OCI-LY7 (cell line): ENCODE results near the gene MICALL2. TPM values are rescaled to one million over a fixed set of nuclear protein-coding genes. Genes with fewer than 3 reads are reported as not detected.

Experiments used
- BruUV-seq: library from RNA; stranded (reverse); fragments of 400-500 nt; replicated peaks from 2 replicates; lab custom pipeline; 2021; lab: Mats Ljungman, UMichigan
- CTCF ChIA-PET: fragments of 300-600 bp; sonication (Branson Sonifier 250); formaldehyde crosslinking; loops from one replicate; lab custom pipeline; 2022; ENCODE audit warnings: antibody characterized with exemption; ENCODE audit not compliant: unreplicated experiment; lab: Charles Lee
- POLR2A ChIA-PET: fragments of 300-600 bp; sonication (Branson Sonifier 250); formaldehyde crosslinking; loops from one replicate; lab custom pipeline; 2022; ENCODE audit warnings: antibody characterized with exemption; lab: Charles Lee
- DNase-seq: peaks from one replicate; pipeline ENCODE4 v3.0.0-alpha.2; 2015; ENCODE audit warnings: low spot score
- H2AFZ ChIP-seq: fragments of 200-600 bp; sonication (generic), shearing (Covaris generic); 2 replicates; pipeline ENCODE4 v1.6.1; 2014; ENCODE audit warnings: mild to moderate bottlenecking, antibody characterized with exemption, low read length, moderate library complexity
- H3K27ac ChIP-seq: fragments of 200-600 bp; sonication (generic); 2 replicates; pipeline ENCODE4 v1.5.1; 2014; ENCODE audit warnings: mixed run types, low read depth, mild to moderate bottlenecking, moderate library complexity, low read length, inconsistent platforms; ENCODE audit not compliant: poor library complexity, severe bottlenecking
- H3K36me3 ChIP-seq: fragments of 200-600 bp; sonication (generic); 2 replicates; pipeline ENCODE4 v1.6.1; 2014; ENCODE audit warnings: mild to moderate bottlenecking, antibody characterized with exemption, low read length, moderate library complexity, mixed read lengths; ENCODE audit not compliant: insufficient read depth
- H3K4me1 ChIP-seq: fragments of 200-600 bp; sonication (generic); 2 replicates; pipeline ENCODE4 v1.5.1; 2014; ENCODE audit warnings: mild to moderate bottlenecking, low read length; ENCODE audit not compliant: insufficient read depth, poor library complexity, severe bottlenecking
- H3K4me2 ChIP-seq: fragments of 200-600 bp; sonication (generic); 2 replicates; pipeline ENCODE4 v1.6.1; 2014; ENCODE audit warnings: mild to moderate bottlenecking, low read length
- H3K4me3 ChIP-seq: fragments of 200-600 bp; sonication (generic); 2 replicates; pipeline ENCODE4 v1.5.1; 2014; ENCODE audit warnings: mild to moderate bottlenecking, low read depth, low read length; ENCODE audit not compliant: poor library complexity, severe bottlenecking
- H3K79me2 ChIP-seq: fragments of 200-600 bp; sonication (generic); 2 replicates; pipeline ENCODE4 v1.6.1; 2016; ENCODE audit warnings: low read depth, mild to moderate bottlenecking, low read length, moderate library complexity, mixed read lengths; ENCODE audit not compliant: insufficient read depth
- H3K9me2 ChIP-seq: fragments of 200-600 bp; sonication (generic); 2 replicates; pipeline ENCODE4 v1.6.1; 2016; ENCODE audit warnings: mild to moderate bottlenecking, low read length, mixed read lengths; ENCODE audit not compliant: insufficient read depth
- H3K9me3 ChIP-seq: fragments of 200-600 bp; sonication (generic); 2 replicates; pipeline ENCODE4 v1.6.1; 2014; ENCODE audit warnings: mild to moderate bottlenecking, mixed run types, low read length, mixed read lengths
- H4K20me1 ChIP-seq: fragments of 200-600 bp; sonication (generic); 2 replicates; pipeline ENCODE4 v1.6.1; 2014; ENCODE audit warnings: mild to moderate bottlenecking, antibody characterized with exemption, low read length, moderate library complexity, mixed read lengths; ENCODE audit not compliant: insufficient read depth
- EZH2phosphoT487 ChIP-seq: fragments of 200-600 bp; sonication (generic); IDR thresholded peaks from 2 replicates; pipeline ENCODE4 v1.6.1; 2018; ENCODE audit warnings: low read depth, borderline replicate concordance, mild to moderate bottlenecking, mixed run types, antibody characterized with exemption, low read length, moderate library complexity, mixed read lengths
- intact Hi-C: fragments of 100-400 bp; cut with micrococcal nuclease; formaldehyde crosslinking; loops from one replicate; pipeline ENCODE4 v1.10.0; 2022; ENCODE audit not compliant: unreplicated experiment
- total RNA-seq, 2 experiments: library from RNA; depleted of rRNA in 1 of 2; stranded (reverse); fragments of >200 nt in 1 of 2; shearing (Covaris generic) in 1 of 2; gene quantifications; 2 replicates each; pipeline ENCODE4 v1.2.3, GENCODE V29; 2014 to 2022
- TF ChIP-seq, protein P1 (sequence below): fragments of 200-600 bp; sonication (generic); conservative IDR thresholded peaks from 2 replicates; pipeline ENCODE4 v1.5.1; 2014; ENCODE audit warnings: mild to moderate bottlenecking, antibody characterized with exemption, low read length, moderate library complexity, mixed read lengths

The MICALL2 gene
- total RNA-seq, 2 experiments from 2014 or later: 1.4 to 4.5 TPM

DNA sequence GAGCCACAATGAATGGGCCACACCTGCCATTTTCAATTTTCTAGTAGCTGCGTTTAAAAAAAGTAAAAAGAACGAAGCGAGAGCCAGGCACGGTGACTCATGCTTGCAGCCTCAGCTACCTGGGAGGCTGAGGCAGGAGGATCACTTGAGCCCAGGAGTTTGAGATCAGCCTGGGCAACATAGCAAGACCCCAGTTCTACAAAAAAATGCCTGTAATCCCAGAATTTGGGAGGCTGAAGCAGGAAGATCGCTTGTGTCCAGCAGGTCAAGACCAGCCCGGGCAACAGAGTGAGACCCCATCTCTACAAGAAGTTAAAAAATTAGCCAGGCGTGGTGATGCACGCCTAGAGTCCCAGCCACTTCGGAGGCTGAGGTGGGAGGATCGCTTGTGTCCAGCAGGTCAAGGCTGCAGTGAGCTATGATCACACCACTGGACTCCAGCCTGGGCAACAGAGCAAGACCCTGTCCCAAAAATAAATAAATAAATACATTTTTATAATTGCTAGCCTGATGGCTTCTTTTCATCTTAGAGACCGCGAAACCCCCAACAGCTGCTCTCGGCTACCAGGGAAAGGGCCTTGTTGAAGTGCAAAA lies 32.1 kb downstream of the MICALL2 start:
- H3K79me2 ChIP-seq: no peaks in the 10 kb centered on the region
- H3K4me2 ChIP-seq: no peak overlapping the region
- H4K20me1 ChIP-seq: no peaks in the 10 kb centered on the region
- no peak overlapping the region for H3K4me3 ChIP-seq
- TF ChIP-seq, protein P1, sequence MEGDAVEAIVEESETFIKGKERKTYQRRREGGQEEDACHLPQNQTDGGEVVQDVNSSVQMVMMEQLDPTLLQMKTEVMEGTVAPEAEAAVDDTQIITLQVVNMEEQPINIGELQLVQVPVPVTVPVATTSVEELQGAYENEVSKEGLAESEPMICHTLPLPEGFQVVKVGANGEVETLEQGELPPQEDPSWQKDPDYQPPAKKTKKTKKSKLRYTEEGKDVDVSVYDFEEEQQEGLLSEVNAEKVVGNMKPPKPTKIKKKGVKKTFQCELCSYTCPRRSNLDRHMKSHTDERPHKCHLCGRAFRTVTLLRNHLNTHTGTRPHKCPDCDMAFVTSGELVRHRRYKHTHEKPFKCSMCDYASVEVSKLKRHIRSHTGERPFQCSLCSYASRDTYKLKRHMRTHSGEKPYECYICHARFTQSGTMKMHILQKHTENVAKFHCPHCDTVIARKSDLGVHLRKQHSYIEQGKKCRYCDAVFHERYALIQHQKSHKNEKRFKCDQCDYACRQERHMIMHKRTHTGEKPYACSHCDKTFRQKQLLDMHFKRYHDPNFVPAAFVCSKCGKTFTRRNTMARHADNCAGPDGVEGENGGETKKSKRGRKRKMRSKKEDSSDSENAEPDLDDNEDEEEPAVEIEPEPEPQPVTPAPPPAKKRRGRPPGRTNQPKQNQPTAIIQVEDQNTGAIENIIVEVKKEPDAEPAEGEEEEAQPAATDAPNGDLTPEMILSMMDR: no peak
- no peak for TF ChIP-seq EZH2phosphoT487
- no peaks in the 10 kb centered on the region for H3K9me2 ChIP-seq
- no peaks in the 10 kb centered on the region for H3K9me3 ChIP-seq
- H3K27ac ChIP-seq: no peak overlapping the region
- ChIA-PET CTCF (no interaction called here), POLR2A (no interaction called here)
- DNase-seq: no peak
- BruUV-seq: no TSS peak
- intact Hi-C loops: no loop called here
- H2AFZ ChIP-seq: no peak overlapping the region
- no peaks in the 10 kb centered on the region for H3K4me1 ChIP-seq
- H3K36me3 ChIP-seq: no peaks in the 10 kb centered on the region

DNA sequence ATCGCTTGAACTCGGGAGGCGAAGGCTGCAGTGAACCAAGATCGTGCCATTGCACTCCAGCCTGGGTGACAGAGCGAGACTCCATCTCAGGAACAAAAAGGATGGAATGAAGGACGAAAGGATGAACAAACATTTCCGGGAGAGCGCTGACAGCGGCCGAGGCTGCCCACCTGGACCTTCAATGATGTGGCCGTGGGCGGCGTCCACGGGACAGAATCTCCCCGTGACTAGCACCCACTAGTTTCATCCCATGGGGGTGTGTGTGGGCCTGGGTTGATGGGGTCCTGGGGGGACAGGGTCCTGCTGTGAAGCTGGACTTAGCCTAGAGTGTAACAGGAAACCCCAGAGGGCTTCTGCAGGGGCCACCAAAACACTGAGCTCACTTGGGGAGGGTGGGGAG lies 32.8 kb downstream of the MICALL2 start:
- TF ChIP-seq, protein P1: no peak
- TF ChIP-seq EZH2phosphoT487: no peak
- Histone ChIP-seq H3K36me3 (no peaks in the 10 kb centered on the region), H2AFZ (no peak overlapping the region), H3K4me2 (no peak overlapping the region), H4K20me1 (no peaks in the 10 kb centered on the region), H3K4me1 (no peaks in the 10 kb centered on the region), H3K27ac (no peak overlapping the region), H3K79me2 (no peaks in the 10 kb centered on the region), H3K4me3 (no peak overlapping the region), H3K9me3 (no peaks in the 10 kb centered on the region), H3K9me2 (no peaks in the 10 kb centered on the region)
- BruUV-seq: no TSS peak
- intact Hi-C loops: no loop called here
- CTCF ChIA-PET: no interaction called here
- DNase-seq: no peak
- POLR2A ChIA-PET: no interaction called here

DNA sequence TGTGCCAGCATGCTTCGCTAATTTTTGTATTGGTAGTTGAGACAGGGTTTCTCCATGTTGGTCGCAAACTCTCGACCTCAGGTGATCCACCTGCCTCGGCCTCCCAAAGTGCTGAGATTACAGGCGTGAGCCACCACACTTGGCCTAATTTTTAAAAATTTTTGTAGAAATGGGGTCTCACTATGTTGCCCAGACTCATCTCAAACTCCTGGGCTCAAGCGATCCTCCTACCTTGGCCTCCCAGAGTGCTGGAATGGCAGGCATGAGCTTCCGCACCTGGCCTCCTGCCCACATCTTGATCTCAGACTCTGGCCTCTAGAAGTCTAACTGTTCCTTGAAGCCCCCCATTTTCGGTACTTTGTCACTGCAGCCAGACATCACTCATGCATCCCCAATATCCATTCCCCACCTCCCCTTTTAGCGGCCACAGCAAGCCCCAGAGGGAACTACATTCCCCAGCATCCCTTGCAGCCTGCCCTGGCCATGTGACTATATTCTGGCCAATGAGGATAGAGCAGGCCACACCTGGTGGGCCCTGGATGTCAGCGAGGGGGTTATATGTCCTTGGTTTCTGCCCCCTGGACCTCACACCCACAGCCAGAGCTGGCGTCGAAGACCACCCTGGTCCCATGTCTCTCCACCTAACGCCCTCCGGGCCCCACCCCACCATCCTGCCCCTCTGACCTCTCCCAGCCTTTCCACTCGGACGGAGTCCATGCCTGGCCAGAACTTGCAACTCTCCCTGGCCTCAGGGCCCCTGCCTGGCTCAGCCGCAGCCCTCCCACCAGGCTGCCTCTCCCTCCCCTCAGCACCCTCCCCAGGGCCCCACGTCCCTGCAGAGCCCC lies 33.8 kb downstream of the MICALL2 start:
- Histone ChIP-seq H3K9me3 (no peaks in the 10 kb centered on the region), H3K4me2 (no peak overlapping the region), H3K79me2 (no peaks in the 10 kb centered on the region), H3K27ac (no peak overlapping the region), H3K4me3 (no peak overlapping the region), H3K9me2 (no peaks in the 10 kb centered on the region), H3K4me1 (no peaks in the 10 kb centered on the region), H2AFZ (no peak overlapping the region), H4K20me1 (no peaks in the 10 kb centered on the region), H3K36me3 (no peaks in the 10 kb centered on the region)
- ChIA-PET POLR2A (interaction anchor here (0.7 kb wide), 1 partner anchor 16 kb away, joined by 3 read pairs; no protein-coding TSS in a partner anchor), CTCF (no interaction called here)
- TF ChIP-seq EZH2phosphoT487: no peak
- TF ChIP-seq, protein P1: no peak
- no TSS peak for BruUV-seq
- DNase-seq: peak; percentile 24
- intact Hi-C loops: no loop called here
